Urinary bladder (tissue), 4 donors: Measurements from ENCODE around the gene SLC25A42. TPM values are rescaled to one million over a fixed set of nuclear protein-coding genes. Genes with fewer than 3 reads are reported as not detected.

Source experiments
- DNase-seq: peaks from one replicate; pipeline ENCODE4 v3.0.0-alpha.2; 2015; ENCODE audit errors: extremely low spot score
- H3K27ac ChIP-seq: one replicate; pipeline ENCODE4 v1.5.1; 2013; ENCODE audit warnings: low read depth, mild to moderate bottlenecking, moderate library complexity
- H3K36me3 ChIP-seq: one replicate; pipeline ENCODE4 v1.6.1; 2013; ENCODE audit warnings: mild to moderate bottlenecking, moderate library complexity; ENCODE audit not compliant: insufficient read depth
- H3K4me1 ChIP-seq: one replicate; pipeline ENCODE4 v1.6.1; 2013; ENCODE audit warnings: mild to moderate bottlenecking, moderate library complexity; ENCODE audit not compliant: insufficient read depth
- H3K4me3 ChIP-seq: one replicate; pipeline ENCODE4 v1.5.1; 2013; ENCODE audit warnings: low read depth, low read length
- WGBS: extraction: QIAGEN DNeasy Blood & Tissue Kit; methylation state at CpG from one replicate; pipeline ENCODE4 v1.1.7; 2013; 5-methylcytosine and 5-hydroxymethylcytosine counted together
- polyA plus RNA-seq: library from polyadenylated mRNA; stranded (reverse); fragments of 200-250 nt; gene quantifications from one replicate; pipeline ENCODE4 v1.2.3, GENCODE V29; 2013
- total RNA-seq: library from RNA; depleted of rRNA; stranded (reverse); fragments of >200 nt; gene quantifications from one replicate; pipeline ENCODE4 v1.2.3, GENCODE V29; 2014
- donor health status: healthy with polysubstance abuse.
- donor health status: healthy.

Gene SLC25A42
- total and polyA plus RNA-seq, 2 donors: 7.1 to 14.8 TPM

DNA sequence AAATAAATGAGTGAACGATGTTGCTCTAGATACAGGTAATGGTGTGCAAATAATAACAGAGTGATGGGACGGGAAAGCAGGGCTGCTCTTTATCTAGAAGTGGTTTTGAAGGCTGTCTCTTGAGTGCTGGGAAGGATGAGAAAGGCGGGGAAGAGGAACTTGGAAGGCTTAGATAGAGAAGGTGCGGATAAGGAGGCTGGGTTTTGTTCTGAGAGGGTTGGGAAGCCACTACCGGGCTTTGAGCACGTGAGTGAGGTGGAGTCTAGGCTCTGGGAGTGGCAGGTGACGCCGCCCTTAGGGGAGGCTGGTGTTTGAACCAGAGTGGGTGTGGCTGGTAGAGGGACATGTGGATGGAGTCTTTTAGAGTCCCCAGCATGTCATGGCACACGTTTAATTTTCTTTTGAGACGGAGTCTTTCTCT, 29.6 kb upstream of the SLC25A42 start:
- Histone ChIP-seq H3K36me3 (no peaks in the 10 kb centered on the region), H3K4me3 (peak overlapping the region; percentile 87), H3K4me1 (peaks cover 2% of the 10 kb centered on the region), H3K27ac (no peak overlapping the region)
- DNase-seq: no peak
- 8% methylated on average over 10 of the region's 10 CpGs for WGBS

GRCh38 chr19:19039901-19040300, 23.9 kb upstream of the SLC25A42 start:
- whole genome bisulfite sequencing: 76% methylated on average over 4 of the region's 4 CpGs
- Histone ChIP-seq H3K4me1 (no peaks in the 10 kb centered on the region), H3K27ac (no peak overlapping the region), H3K36me3 (no peaks in the 10 kb centered on the region), H3K4me3 (no peak overlapping the region)
- DNase-seq: no peak

GRCh38 chr19:19040417-19040816, 23.4 kb upstream of the SLC25A42 start:
- DNase-seq: no peak
- Histone ChIP-seq H3K4me3 (no peak overlapping the region), H3K27ac (no peak overlapping the region), H3K36me3 (no peaks in the 10 kb centered on the region), H3K4me1 (no peaks in the 10 kb centered on the region)
- 47% methylated on average over 7 of the region's 7 CpGs for WGBS

DNA sequence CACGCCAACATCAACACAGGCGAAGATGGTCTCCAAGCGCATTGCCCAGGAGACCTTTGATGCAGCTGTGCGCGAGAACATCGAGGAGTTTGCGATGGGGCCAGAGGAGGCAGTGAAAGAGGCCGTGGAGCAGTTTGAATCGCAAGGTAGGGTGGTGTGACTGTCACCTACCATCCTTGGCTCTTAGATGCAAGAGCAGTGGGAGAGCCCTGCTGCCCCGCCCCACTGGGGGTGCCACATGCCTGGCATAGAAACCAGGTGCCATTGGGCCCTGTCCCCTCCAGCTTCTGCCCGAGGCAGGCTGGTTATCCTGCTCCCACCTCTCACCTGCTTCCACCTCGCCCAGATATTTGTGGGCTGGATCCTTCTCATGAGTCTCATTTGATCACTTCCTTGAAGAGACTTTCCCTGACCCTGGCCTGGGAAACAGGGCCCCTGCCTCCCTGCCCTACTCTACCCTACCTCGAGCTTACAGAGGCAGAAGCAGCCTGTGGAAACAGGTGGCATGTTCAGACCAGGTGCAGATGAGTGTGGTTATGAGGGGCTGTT, 21.0 kb upstream of the SLC25A42 start:
- no peak overlapping the region for H3K4me3 ChIP-seq
- H3K27ac ChIP-seq: peak overlapping the region; percentile 43
- no peaks in the 10 kb centered on the region for H3K36me3 ChIP-seq
- DNase-seq: no peak
- H3K4me1 ChIP-seq: no peaks in the 10 kb centered on the region
- WGBS: 94% methylated on average over 13 of the region's 13 CpGs

- Histone ChIP-seq H3K4me3 (no peak overlapping the region), H3K36me3 (no peaks in the 10 kb centered on the region), H3K4me1 (no peaks in the 10 kb centered on the region), H3K27ac (peak overlapping the region; percentile 43)
- WGBS: 87% methylated on average over 6 of the region's 6 CpGs
- no peak for DNase-seq
Measured at GRCh38 chr19:19043481-19043880, 20.3 kb upstream of the SLC25A42 start.

- no peak for DNase-seq
- H3K36me3 ChIP-seq: no peaks in the 10 kb centered on the region
Measured at GRCh38 chr19:19043881-19044280, 19.9 kb upstream of the SLC25A42 start.

GRCh38 chr19:19049406-19049805, 14.4 kb upstream of the SLC25A42 start:
- H3K27ac ChIP-seq: no peak overlapping the region
- H3K4me1 ChIP-seq: no peaks in the 10 kb centered on the region
- H3K4me3 ChIP-seq: no peak overlapping the region
- 98% methylated on average over 2 of the region's 2 CpGs for WGBS
- no peaks in the 10 kb centered on the region for H3K36me3 ChIP-seq
- DNase-seq: no peak

More at GRCh38 chr19:19043881-19044280, 19.9 kb upstream of the SLC25A42 start:
- no peak overlapping the region for H3K27ac ChIP-seq
- 93% methylated on average over 6 of the region's 6 CpGs for WGBS
- H3K4me3 ChIP-seq: no peak overlapping the region
- no peaks in the 10 kb centered on the region for H3K4me1 ChIP-seq

DNA sequence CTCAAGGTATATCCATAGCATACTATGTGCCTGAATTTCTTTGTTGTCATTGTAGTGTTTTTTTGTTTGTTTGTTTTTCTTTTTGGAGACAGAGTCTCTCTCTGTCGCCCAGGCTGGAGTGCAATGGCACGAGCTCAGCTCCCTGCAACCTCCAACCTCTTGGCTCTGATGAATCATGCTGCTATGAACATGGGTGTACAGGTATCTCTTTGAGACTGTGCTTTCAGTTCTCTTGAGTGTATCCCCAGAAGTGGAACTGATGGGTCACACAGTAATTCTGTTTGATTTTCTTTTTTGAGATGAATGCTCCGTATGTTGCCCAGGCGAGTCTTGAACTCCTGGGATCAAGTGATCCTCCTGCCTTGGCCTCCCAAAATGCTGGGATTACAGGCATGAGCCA, 13.7 kb upstream of the SLC25A42 start:
- Histone ChIP-seq H3K36me3 (no peaks in the 10 kb centered on the region), H3K4me1 (no peaks in the 10 kb centered on the region), H3K27ac (no peak overlapping the region), H3K4me3 (no peak overlapping the region)
- DNase-seq: no peak
- 92% methylated on average over 4 of the region's 4 CpGs for WGBS

- Histone ChIP-seq H3K36me3 (no peaks in the 10 kb centered on the region), H3K4me3 (no peak overlapping the region), H3K27ac (no peak overlapping the region), H3K4me1 (no peaks in the 10 kb centered on the region)
- no peak for DNase-seq
- 84% methylated on average over 2 of the region's 2 CpGs for WGBS
Measured at GRCh38 chr19:19050731-19051130, 13.1 kb upstream of the SLC25A42 start.

DNA sequence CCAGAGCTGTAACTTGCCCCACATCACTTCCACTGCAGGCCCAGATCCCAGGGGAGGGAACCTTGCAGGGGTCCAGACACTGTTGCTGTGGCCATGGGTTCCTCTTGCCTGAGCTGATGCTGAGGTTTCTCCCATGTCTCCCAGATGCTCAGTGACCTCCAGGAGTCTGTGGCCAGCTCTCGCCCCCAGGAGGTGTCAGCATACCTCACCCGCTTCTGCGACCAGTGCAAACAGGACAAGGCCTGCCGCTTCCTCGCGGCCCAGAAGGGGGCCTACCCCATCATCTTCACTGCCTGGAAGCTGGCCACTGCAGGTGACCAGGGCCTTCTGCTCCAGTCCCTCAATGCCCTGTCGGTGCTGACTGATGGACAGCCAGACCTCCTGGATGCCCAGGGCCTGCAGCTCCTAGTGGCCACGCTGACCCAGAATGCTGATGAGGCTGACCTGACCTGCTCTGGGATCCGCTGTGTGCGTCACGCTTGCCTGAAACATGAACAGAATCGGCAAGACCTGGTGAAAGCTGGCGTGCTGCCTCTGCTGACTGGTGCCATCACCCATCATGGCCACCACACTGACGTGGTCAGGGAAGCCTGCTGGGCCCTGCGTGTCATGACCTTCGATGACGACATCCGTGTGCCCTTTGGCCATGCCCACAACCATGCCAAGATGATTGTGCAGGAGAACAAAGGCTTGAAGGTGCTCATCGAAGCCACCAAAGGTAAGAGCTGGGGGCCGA, 12.1 kb upstream of the SLC25A42 start:
- Histone ChIP-seq H3K36me3 (no peaks in the 10 kb centered on the region), H3K4me1 (no peaks in the 10 kb centered on the region), H3K4me3 (no peak overlapping the region), H3K27ac (no peak overlapping the region)
- DNase-seq: no peak
- WGBS: 95% methylated on average over 20 of the region's 20 CpGs

DNA sequence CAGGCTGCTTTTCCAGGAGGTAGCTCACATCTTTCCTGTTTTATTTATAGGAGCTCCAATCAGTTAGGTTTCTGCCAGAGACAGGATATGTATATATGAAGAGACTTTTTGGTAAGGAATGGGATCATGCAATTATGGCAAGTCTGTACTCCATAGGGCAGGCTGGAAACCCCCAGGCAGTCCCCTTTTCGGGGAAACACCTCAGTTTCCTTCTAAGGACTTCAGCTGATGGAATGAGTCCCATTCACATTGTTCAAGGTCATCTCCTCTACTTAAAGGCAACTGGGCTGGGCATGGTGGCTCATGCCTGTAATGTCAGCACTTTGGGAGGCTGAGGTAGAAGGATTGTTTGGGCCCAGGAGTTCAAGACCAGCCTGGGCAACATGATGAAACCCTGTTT, 10.9 kb upstream of the SLC25A42 start:
- Histone ChIP-seq H3K4me3 (no peak overlapping the region), H3K36me3 (no peaks in the 10 kb centered on the region), H3K27ac (no peak overlapping the region), H3K4me1 (no peaks in the 10 kb centered on the region)
- DNase-seq: no peak
- 91% methylated on average over 1 of the region's 1 CpG for WGBS

- DNase-seq: no peak
- Histone ChIP-seq H3K4me3 (no peak overlapping the region), H3K4me1 (no peaks in the 10 kb centered on the region), H3K36me3 (no peaks in the 10 kb centered on the region), H3K27ac (no peak overlapping the region)
- 89% methylated on average over 25 of the region's 25 CpGs for WGBS
Measured at GRCh38 chr19:19053508-19054314, 10.1 kb upstream of the SLC25A42 start.

DNA sequence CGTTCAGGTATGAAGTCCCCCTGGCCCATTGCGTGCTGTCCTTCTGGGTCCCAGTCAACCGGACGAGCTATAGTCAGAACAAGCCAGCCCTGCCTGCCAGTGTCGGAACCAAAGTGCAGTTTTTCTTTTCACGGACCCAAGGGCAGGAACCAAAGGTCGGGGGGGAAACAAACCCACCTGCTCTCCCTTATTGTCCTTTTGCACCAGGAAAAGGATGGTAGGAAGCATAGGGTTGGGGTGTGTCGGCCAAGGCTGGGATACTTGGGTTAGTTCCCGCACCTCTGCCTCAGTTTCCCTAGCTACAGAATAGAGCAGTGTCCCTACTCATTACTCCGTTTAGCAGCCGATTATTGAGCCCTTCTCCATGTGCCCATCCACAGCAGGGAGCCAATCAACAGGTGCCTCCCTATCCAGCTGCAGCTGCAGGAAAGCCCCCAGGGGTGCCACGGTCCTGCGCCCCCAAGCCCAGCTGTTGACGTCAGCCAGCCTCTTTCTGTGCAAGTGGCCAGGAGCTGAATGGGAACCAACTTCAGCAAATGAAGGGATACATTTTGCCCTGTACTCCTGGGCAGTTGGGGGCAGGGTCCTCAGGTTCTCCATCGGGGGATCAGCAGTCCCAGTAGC, 9.4 kb upstream of the SLC25A42 start:
- H3K4me3 ChIP-seq: no peak overlapping the region
- no peak for DNase-seq
- no peaks in the 10 kb centered on the region for H3K4me1 ChIP-seq
- 96% methylated on average over 15 of the region's 15 CpGs for WGBS
- no peaks in the 10 kb centered on the region for H3K36me3 ChIP-seq
- H3K27ac ChIP-seq: no peak overlapping the region
